A673 (cell line): Measurements from ENCODE around the gene CFAP206.

Experiments used
- EZH2 ChIP-seq: fragments of 200-600 bp; sonication (generic); IDR thresholded peaks from 2 replicates; pipeline ENCODE4 v1.6.1; 2017; ENCODE audit warnings: borderline replicate concordance, low read depth, mild to moderate bottlenecking, mixed read lengths, antibody characterized with exemption, low read length; ENCODE audit not compliant: poor library complexity, severe bottlenecking
- TF ChIP-seq, protein P1 (sequence below): fragments of 300-800, 200-600 bp; sonication (generic); conservative IDR thresholded peaks from 2 replicates; pipeline ENCODE4 v1.5.1; 2017; ENCODE audit warnings: low read depth, mild to moderate bottlenecking, antibody characterized with exemption, low read length, moderate library complexity, mixed read lengths

- TF ChIP-seq, protein P1, sequence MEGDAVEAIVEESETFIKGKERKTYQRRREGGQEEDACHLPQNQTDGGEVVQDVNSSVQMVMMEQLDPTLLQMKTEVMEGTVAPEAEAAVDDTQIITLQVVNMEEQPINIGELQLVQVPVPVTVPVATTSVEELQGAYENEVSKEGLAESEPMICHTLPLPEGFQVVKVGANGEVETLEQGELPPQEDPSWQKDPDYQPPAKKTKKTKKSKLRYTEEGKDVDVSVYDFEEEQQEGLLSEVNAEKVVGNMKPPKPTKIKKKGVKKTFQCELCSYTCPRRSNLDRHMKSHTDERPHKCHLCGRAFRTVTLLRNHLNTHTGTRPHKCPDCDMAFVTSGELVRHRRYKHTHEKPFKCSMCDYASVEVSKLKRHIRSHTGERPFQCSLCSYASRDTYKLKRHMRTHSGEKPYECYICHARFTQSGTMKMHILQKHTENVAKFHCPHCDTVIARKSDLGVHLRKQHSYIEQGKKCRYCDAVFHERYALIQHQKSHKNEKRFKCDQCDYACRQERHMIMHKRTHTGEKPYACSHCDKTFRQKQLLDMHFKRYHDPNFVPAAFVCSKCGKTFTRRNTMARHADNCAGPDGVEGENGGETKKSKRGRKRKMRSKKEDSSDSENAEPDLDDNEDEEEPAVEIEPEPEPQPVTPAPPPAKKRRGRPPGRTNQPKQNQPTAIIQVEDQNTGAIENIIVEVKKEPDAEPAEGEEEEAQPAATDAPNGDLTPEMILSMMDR: no peak
- TF ChIP-seq EZH2: no peak
Measured at GRCh38 chr6:87420360-87420759, 12.6 kb downstream of the CFAP206 start.
